Trophoblast cell (in vitro differentiated cells and primary cell): ENCODE measurements around the gene STX1A.
A peak's percentile ranks its signal among the peaks of the same experiment; 100 is the strongest.

Source experiments
- DNase-seq, 2 donors: peaks; one replicate each; pipeline ENCODE4 v3.0.0-alpha.2; 2016
- H2AFZ ChIP-seq: 2 replicates; pipeline ENCODE4 v1.6.1; 2013; ENCODE audit warnings: low read length, moderate library complexity, mild to moderate bottlenecking; ENCODE audit not compliant: insufficient read depth, poor library complexity
- H2AK5ac ChIP-seq: 2 replicates; pipeline ENCODE4 v1.6.1; 2013; ENCODE audit warnings: mild to moderate bottlenecking, low read length
- H2BK120ac ChIP-seq: 2 replicates; pipeline ENCODE4 v1.6.1; 2013; ENCODE audit warnings: low read length, mild to moderate bottlenecking, moderate library complexity; ENCODE audit not compliant: insufficient read depth, poor library complexity
- H2BK12ac ChIP-seq: 2 replicates; pipeline ENCODE4 v1.6.1; 2013; ENCODE audit warnings: mild to moderate bottlenecking, low read length, moderate library complexity
- H2BK5ac ChIP-seq: 2 replicates; pipeline ENCODE4 v1.6.1; 2013; ENCODE audit warnings: low read length, low read depth, moderate library complexity, mild to moderate bottlenecking; ENCODE audit not compliant: poor library complexity
- H3K14ac ChIP-seq: 2 replicates; pipeline ENCODE4 v1.6.1; 2013; ENCODE audit warnings: mild to moderate bottlenecking, low read length
- H3K18ac ChIP-seq: 2 replicates; pipeline ENCODE4 v1.6.1; 2013; ENCODE audit warnings: mild to moderate bottlenecking, low read length
- H3K23ac ChIP-seq: 2 replicates; pipeline ENCODE4 v1.6.1; 2013; ENCODE audit warnings: low read length
- H3K27ac ChIP-seq: 2 replicates; pipeline ENCODE4 v1.5.1; 2013; ENCODE audit warnings: low read depth, mild to moderate bottlenecking, inconsistent platforms, low read length, moderate library complexity
- H3K27me3 ChIP-seq: 2 replicates; pipeline ENCODE4 v1.6.1; 2013; ENCODE audit warnings: inconsistent platforms, mild to moderate bottlenecking, low read length, moderate library complexity; ENCODE audit not compliant: insufficient read depth
- H3K36me3 ChIP-seq, 2 experiments: 1 replicate in 1 of 2; 2 replicates in 1 of 2; pipeline ENCODE4 v1.6.1; 2013; ENCODE audit warnings: low read length in 2 of 2, mild to moderate bottlenecking in 2 of 2, moderate library complexity in 1 of 2; ENCODE audit not compliant: insufficient read depth in 2 of 2, control insufficient read depth in 1 of 2
- H3K4ac ChIP-seq: 2 replicates; pipeline ENCODE4 v1.6.1; 2013; ENCODE audit warnings: low read depth, mild to moderate bottlenecking, low read length, moderate library complexity
- H3K4me1 ChIP-seq, 2 experiments: 1 replicate in 1 of 2; 2 replicates in 1 of 2; pipeline ENCODE4 v1.6.1; 2013; ENCODE audit warnings: low read length in 2 of 2, mild to moderate bottlenecking in 2 of 2, moderate library complexity in 1 of 2; ENCODE audit not compliant: insufficient read depth in 2 of 2, control insufficient read depth in 1 of 2
- H3K4me2 ChIP-seq: 2 replicates; pipeline ENCODE4 v1.6.1; 2013; ENCODE audit warnings: inconsistent platforms, mild to moderate bottlenecking, low read length, moderate library complexity
- H3K4me3 ChIP-seq: 2 replicates; pipeline ENCODE4 v1.5.1; 2013; ENCODE audit warnings: mild to moderate bottlenecking, low read depth, low read length, inconsistent platforms
- H3K79me1 ChIP-seq: one replicate; pipeline ENCODE4 v1.6.1; 2013; ENCODE audit warnings: low read length
- H3K79me2 ChIP-seq: 2 replicates; pipeline ENCODE4 v1.6.1; 2013; ENCODE audit warnings: low read length, mild to moderate bottlenecking; ENCODE audit not compliant: control insufficient read depth, insufficient read depth, poor library complexity
- H3K9ac ChIP-seq: 2 replicates; pipeline ENCODE4 v1.6.1; 2013; ENCODE audit warnings: mild to moderate bottlenecking, low read length
- H3K9me3 ChIP-seq: 2 replicates; pipeline ENCODE4 v1.6.1; 2013; ENCODE audit warnings: low read depth, mild to moderate bottlenecking, control low read depth, inconsistent platforms, low read length; ENCODE audit not compliant: insufficient read depth
- H4K12ac ChIP-seq: 2 replicates; pipeline ENCODE4 v1.6.1; 2013; ENCODE audit warnings: low read depth, mild to moderate bottlenecking, low read length, moderate library complexity
- H4K8ac ChIP-seq: 2 replicates; pipeline ENCODE4 v1.6.1; 2013; ENCODE audit warnings: low read depth, mild to moderate bottlenecking, low read length, moderate library complexity
- H4K91ac ChIP-seq: one replicate; pipeline ENCODE4 v1.6.1; 2013; ENCODE audit warnings: low read depth, mild to moderate bottlenecking, low read length, moderate library complexity
- WGBS: extraction: QIAGEN DNeasy Blood & Tissue Kit; methylation state at CpG from one replicate; pipeline ENCODE4 v1.1.7; 2013; ENCODE audit warnings: missing lambda C conversion rate; ENCODE audit not compliant: insufficient read length, insufficient coverage; ENCODE audit errors: extremely low coverage; 5-methylcytosine and 5-hydroxymethylcytosine counted together

STX1A gene

DNA sequence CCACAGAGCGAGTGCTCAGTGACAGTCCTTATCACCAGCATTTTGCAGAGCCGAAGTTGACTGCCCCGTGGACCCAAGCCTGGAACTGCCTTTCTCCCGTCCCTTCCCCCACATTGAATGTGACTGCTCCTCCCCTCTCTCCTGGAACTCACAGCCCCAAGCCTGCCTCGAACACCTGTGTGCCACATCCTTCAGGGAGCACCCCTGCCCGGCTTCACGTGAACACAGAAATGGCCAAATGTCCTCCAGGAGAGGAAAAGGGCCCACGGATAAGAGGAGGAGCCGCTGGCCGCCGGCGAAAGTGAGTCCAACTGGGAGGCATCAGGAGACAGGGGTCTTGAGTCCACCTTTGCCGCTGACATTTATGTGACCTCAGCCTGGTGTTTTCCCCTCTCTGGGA, 16.2 kb downstream of the STX1A start:
- Histone ChIP-seq H3K27me3 (no peaks in the 10 kb centered on the region), H4K8ac (no peak overlapping the region), H2BK120ac (no peak overlapping the region), H3K18ac (no peak overlapping the region), H2AK5ac (no peak overlapping the region), H3K27ac (no peak overlapping the region), H3K4me2 (no peak overlapping the region), H3K4ac (no peak overlapping the region), H2BK12ac (no peak overlapping the region), H3K9me3 (no peaks in the 10 kb centered on the region), H3K23ac (no peak overlapping the region), H3K14ac (no peak overlapping the region), H2AFZ (no peak overlapping the region), H4K91ac (no peak overlapping the region), H3K4me1 (peaks cover 2% of the 10 kb centered on the region in 2 experiments), H3K9ac (no peak overlapping the region), H3K79me2 (no peaks in the 10 kb centered on the region), H3K36me3 (peaks cover 36 to 42% of the 10 kb centered on the region in 2 experiments), H4K12ac (no peak overlapping the region), H3K4me3 (no peak overlapping the region), H2BK5ac (no peak overlapping the region), H3K79me1 (no peaks in the 10 kb centered on the region)
- no CpG with 5 or more reads among the region's 13 CpGs for WGBS
- DNase-seq, result no peak

DNA sequence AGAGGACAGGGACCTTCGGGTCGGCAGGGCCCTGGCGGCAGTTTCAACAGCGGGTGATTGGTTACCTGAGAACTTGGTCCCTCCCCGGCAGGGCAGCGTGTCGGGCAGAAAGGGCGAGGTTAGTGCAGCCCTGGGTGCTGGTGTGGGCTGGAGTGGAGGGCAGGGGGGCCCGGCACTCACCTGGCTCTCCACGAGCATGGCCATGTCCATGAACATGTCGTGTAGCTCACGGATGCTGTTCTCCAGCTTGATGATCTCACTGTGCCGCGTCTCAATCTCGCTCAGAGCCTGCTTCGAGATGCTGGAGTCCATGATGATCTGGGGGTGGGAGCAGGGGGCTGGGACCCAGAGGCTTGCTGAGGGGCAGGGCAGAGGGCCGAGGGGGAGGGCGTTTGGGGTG, 16.8 kb downstream of the STX1A start:
- Histone ChIP-seq H2BK12ac (no peak overlapping the region), H3K23ac (no peak overlapping the region), H3K79me1 (no peaks in the 10 kb centered on the region), H3K4me1 (peaks cover 2% of the 10 kb centered on the region in 2 experiments), H3K18ac (no peak overlapping the region), H3K4ac (no peak overlapping the region), H4K91ac (no peak overlapping the region), H3K9me3 (no peaks in the 10 kb centered on the region), H4K12ac (no peak overlapping the region), H2BK5ac (no peak overlapping the region), H3K9ac (no peak overlapping the region), H4K8ac (no peak overlapping the region), H2AFZ (no peak overlapping the region), H2AK5ac (no peak overlapping the region), H2BK120ac (no peak overlapping the region), H3K27ac (no peak overlapping the region), H3K36me3 (peaks cover 36 to 43% of the 10 kb centered on the region in 2 experiments), H3K4me3 (no peak overlapping the region), H3K4me2 (no peak overlapping the region), H3K79me2 (no peaks in the 10 kb centered on the region), H3K27me3 (no peaks in the 10 kb centered on the region), H3K14ac (no peak overlapping the region)
- DNase-seq, result no peak
- no CpG with 5 or more reads among the region's 18 CpGs for WGBS

DNA sequence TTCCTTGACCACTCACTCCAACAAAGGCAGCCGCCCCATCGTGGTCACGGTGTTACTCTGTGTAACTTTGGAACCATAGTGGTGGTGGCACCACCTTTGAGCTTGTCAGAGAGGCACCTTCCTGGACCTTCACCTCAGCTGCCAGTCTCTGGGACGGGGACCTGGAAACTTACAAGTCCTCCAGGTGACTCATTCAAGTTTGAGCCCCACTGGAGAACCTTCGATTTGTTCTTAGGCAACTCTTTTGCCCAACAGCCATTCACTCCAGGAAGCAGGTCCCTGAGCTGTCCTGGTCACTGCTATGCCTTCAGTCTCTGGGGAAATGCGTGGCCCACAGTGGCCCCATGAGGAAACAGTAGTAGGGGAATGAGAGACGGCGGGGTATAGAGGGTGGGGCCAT, 17.2 kb downstream of the STX1A start:
- WGBS, result no CpG with 5 or more reads among the region's 8 CpGs
- H3K18ac ChIP-seq, result no peak overlapping the region

DNA sequence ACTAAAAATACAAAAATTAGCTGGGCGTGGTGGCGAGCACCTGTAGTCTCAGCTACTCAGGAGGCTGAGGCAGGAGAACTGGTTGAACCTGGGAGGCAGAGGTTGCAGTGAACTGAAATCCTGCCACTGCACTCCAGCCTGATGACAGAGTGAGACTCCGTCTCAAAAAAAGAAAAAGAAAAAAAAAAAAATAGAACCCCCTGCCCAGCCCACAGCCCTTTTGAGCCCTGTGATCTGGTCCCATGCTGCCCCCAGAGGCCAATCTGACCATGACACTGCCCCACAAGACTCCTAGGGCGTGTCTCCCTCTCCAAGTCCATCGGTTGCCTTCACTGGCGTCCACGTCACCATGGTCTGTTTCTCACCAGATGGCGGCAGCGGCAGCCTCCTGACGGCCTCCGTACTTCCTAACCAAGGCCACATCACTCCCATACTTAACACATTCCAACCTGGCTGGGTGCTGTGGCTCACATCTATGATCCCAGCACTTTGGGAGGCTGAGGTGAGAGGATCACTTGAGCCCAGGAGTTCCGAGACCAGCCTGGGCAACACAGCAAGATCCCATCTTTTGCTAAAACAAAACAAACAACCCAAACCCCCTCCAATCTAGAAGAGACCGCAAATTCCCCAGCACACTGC, 18.0 kb downstream of the STX1A start:
- peaks cover 48 to 52% of the 10 kb centered on the region in 2 experiments for H3K36me3 ChIP-seq
- H3K79me2 ChIP-seq, result no peaks in the 10 kb centered on the region
- no peak overlapping the region for H3K23ac ChIP-seq
- WGBS, result no CpG with 5 or more reads among the region's 13 CpGs
- DNase-seq, result peak; percentile 89 to 92
- no peak overlapping the region for H3K18ac ChIP-seq
- no peak overlapping the region for H3K4ac ChIP-seq
- H3K4me1 ChIP-seq, result peaks cover 2% of the 10 kb centered on the region in 2 experiments
- no peak overlapping the region for H3K27ac ChIP-seq
- no peaks in the 10 kb centered on the region for H3K9me3 ChIP-seq
- H3K4me2 ChIP-seq, result no peak overlapping the region
- H3K14ac ChIP-seq, result no peak overlapping the region
- H2AK5ac ChIP-seq, result no peak overlapping the region
- no peaks in the 10 kb centered on the region for H3K79me1 ChIP-seq
- no peak overlapping the region for H3K4me3 ChIP-seq
- no peak overlapping the region for H2AFZ ChIP-seq
- H4K12ac ChIP-seq, result no peak overlapping the region
- no peak overlapping the region for H3K9ac ChIP-seq
- no peaks in the 10 kb centered on the region for H3K27me3 ChIP-seq
- H4K8ac ChIP-seq, result no peak overlapping the region
- no peak overlapping the region for H4K91ac ChIP-seq
- no peak overlapping the region for H2BK120ac ChIP-seq
- H2BK12ac ChIP-seq, result no peak overlapping the region
- H2BK5ac ChIP-seq, result no peak overlapping the region

More for the DNA sequence above, 17.2 kb downstream of the STX1A start:
- no peak overlapping the region for H3K23ac ChIP-seq
- H3K4me1 ChIP-seq, result peaks cover 2% of the 10 kb centered on the region in 2 experiments
- H3K79me1 ChIP-seq, result no peaks in the 10 kb centered on the region
- H2AK5ac ChIP-seq, result no peak overlapping the region
- H3K79me2 ChIP-seq, result no peaks in the 10 kb centered on the region
- no peak overlapping the region for H4K8ac ChIP-seq
- H3K27ac ChIP-seq, result no peak overlapping the region
- no peak overlapping the region for H3K4ac ChIP-seq
- no peak overlapping the region for H2BK120ac ChIP-seq
- H3K14ac ChIP-seq, result no peak overlapping the region
- H3K4me2 ChIP-seq, result no peak overlapping the region
- H3K36me3 ChIP-seq, result peaks cover 41 to 48% of the 10 kb centered on the region in 2 experiments
- H3K9ac ChIP-seq, result no peak overlapping the region
- no peak overlapping the region for H3K4me3 ChIP-seq
- no peak overlapping the region for H2AFZ ChIP-seq
- H3K27me3 ChIP-seq, result no peaks in the 10 kb centered on the region
- H4K12ac ChIP-seq, result no peak overlapping the region
- no peak overlapping the region for H4K91ac ChIP-seq
- H2BK5ac ChIP-seq, result no peak overlapping the region
- H2BK12ac ChIP-seq, result no peak overlapping the region
- no peak for DNase-seq
- no peaks in the 10 kb centered on the region for H3K9me3 ChIP-seq
